ENCODE results near the gene LST1.

The LST1 gene

GRCh38 chr6:31621320-31621939 lies 35.4 kb downstream of the LST1 start:
- no peak for DNase-seq

- DNase-seq: no peak
Measured at GRCh38 chr6:31621991-31622390, 35.9 kb downstream of the LST1 start.

- DNase-seq: peak; percentile 86 to 91
Measured at GRCh38 chr6:31622684-31623091, 36.6 kb downstream of the LST1 start.

GRCh38 chr6:31624070-31624469 lies 38.0 kb downstream of the LST1 start:
- DNase-seq: no peak

GRCh38 chr6:31626952-31627351 lies 40.9 kb downstream of the LST1 start:
- DNase-seq: no peak

- DNase-seq: no peak
Measured at GRCh38 chr6:31627690-31628287, 41.7 kb downstream of the LST1 start.

- no peak for DNase-seq
Measured at GRCh38 chr6:31629014-31629413, 42.9 kb downstream of the LST1 start.

GRCh38 chr6:31630177-31630934 lies 44.3 kb downstream of the LST1 start:
- no peak for DNase-seq

GRCh38 chr6:31631209-31631608 lies 45.1 kb downstream of the LST1 start:
- DNase-seq: no peak

GRCh38 chr6:31631681-31632278 lies 45.7 kb downstream of the LST1 start:
- no peak for DNase-seq

- no peak for DNase-seq
Measured at GRCh38 chr6:31632279-31632946, 46.3 kb downstream of the LST1 start.

- no peak for DNase-seq
Measured at GRCh38 chr6:31633447-31633846, 47.4 kb downstream of the LST1 start.

GRCh38 chr6:31634131-31634530 lies 48.1 kb downstream of the LST1 start:
- no peak for DNase-seq

- DNase-seq: no peak
Measured at GRCh38 chr6:31634969-31635575, 49.0 kb downstream of the LST1 start.

GRCh38 chr6:31636698-31637596 lies 50.9 kb downstream of the LST1 start:
- DNase-seq: no peak

All from AML-193 (cell line).